Stimulated activated CD8-positive, alpha-beta memory T cell treated with anti-CD3 and anti-CD28 coated beads, Interleukin-4, amount 100 ng/mL, for 24 hours (primary cell): ENCODE data around the gene RGS3.

ENCODE experiments used
- DNase-seq: peaks from one replicate; pipeline ENCODE4 v3.0.0-alpha.2; 2020; ENCODE audit warnings: low read depth

The RGS3 gene

GRCh38 chr9:113465599-113466140 is 2.1 kb downstream of the RGS3 start:
- no peak for DNase-seq

GRCh38 chr9:113467183-113467582 is 3.7 kb downstream of the RGS3 start:
- DNase-seq, result no peak

GRCh38 chr9:113468716-113469448 is 5.4 kb downstream of the RGS3 start:
- no peak for DNase-seq

GRCh38 chr9:113471143-113471542 is 7.6 kb downstream of the RGS3 start:
- DNase-seq, result no peak

GRCh38 chr9:113471566-113471965 is 8.0 kb downstream of the RGS3 start:
- no peak for DNase-seq

- DNase-seq, result no peak
Observed at GRCh38 chr9:113472199-113472598, 8.7 kb downstream of the RGS3 start.

GRCh38 chr9:113474360-113475028 is 11.0 kb downstream of the RGS3 start:
- no peak for DNase-seq

- DNase-seq, result no peak
Observed at GRCh38 chr9:113475031-113475430, 11.5 kb downstream of the RGS3 start.

GRCh38 chr9:113475992-113476391 is 12.5 kb downstream of the RGS3 start:
- DNase-seq, result no peak

- DNase-seq, result no peak
Observed at GRCh38 chr9:113476511-113476916, 13.0 kb downstream of the RGS3 start.

- DNase-seq, result no peak
Observed at GRCh38 chr9:113477058-113477457, 13.5 kb downstream of the RGS3 start.

- no peak for DNase-seq
Observed at GRCh38 chr9:113477661-113478060, 14.1 kb downstream of the RGS3 start.

GRCh38 chr9:113479174-113479621 is 15.7 kb downstream of the RGS3 start:
- DNase-seq, result peak; percentile 19

- no peak for DNase-seq
Observed at GRCh38 chr9:113480612-113481011, 17.1 kb downstream of the RGS3 start.

- DNase-seq, result no peak
Observed at GRCh38 chr9:113481176-113481787, 17.8 kb downstream of the RGS3 start.

- DNase-seq, result no peak
Observed at GRCh38 chr9:113482341-113482740, 18.8 kb downstream of the RGS3 start.

GRCh38 chr9:113482991-113483675 is 19.6 kb downstream of the RGS3 start:
- DNase-seq, result no peak

GRCh38 chr9:113483676-113484257 is 20.2 kb downstream of the RGS3 start:
- DNase-seq, result no peak

- DNase-seq, result no peak
Observed at GRCh38 chr9:113484258-113484730, 20.8 kb downstream of the RGS3 start.

- DNase-seq, result no peak
Observed at GRCh38 chr9:113485761-113486115, 22.2 kb downstream of the RGS3 start.

GRCh38 chr9:113486327-113486726 is 22.8 kb downstream of the RGS3 start:
- DNase-seq, result no peak

GRCh38 chr9:113488071-113488470 is 24.5 kb downstream of the RGS3 start:
- DNase-seq, result no peak
